A204.1 (cell line): ENCODE data around the gene HADH.
"Not testable (repeated sequence)": the region's sequence is repeated elsewhere in the genome, so short reads cannot be mapped to it uniquely, and the experiment has no call there.

Experiments used
- FAIRE-seq: peaks from 2 replicates; lab custom pipeline; 2012; peaks lifted over from hg19 to GRCh38; lab: Jason Lieb, UNC

HADH gene

DNA sequence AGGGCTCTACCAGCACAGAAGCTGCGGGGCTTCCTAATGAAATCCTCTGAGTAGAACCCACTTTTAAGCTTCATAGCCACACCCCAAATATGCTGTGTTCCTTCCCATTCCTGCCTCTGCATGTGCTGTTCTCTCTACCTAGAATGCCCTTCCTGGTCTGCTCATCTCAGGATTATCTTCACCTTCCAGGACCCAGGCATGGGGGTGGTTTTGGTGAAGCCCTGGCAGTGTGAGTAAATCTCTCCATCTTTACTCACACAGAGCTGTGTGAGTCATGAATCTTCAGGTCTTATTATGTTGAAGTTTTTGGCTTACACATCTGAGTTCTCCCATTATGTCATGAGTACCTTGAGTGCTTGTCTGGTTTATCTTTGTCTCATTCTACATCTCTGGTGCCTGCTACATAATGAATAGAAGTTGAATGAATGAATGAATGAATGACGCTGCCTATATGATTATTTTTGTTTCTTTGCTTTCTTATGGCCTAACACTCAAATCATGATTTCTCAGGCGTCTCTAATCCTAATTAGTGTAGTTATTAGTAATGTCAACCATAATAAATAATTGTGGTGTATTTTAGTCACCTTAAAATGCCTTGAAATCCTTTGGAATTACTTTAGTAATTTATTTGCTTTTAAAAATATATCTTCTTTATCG is 41.9 kb downstream of the HADH start:
- FAIRE-seq = no peak

DNA sequence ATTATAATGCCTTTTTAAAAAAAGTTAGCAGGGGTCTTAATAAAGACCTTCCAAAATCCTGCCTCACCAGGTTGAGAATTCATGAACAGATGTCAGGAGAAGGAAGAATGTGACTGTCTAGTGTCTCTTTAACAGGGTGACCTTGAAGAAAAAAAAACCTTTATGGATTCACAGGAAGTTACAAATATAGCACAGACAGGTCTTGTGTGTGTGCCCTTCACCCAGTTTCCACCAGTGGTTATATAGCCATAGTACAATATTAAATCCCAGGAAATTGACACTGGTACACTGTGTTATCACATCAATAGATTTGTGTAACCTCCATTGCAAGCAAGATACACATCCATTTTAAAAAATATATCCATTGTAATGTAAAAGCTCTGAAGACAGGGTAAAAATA is 43.7 kb downstream of the HADH start:
- FAIRE-seq = no peak

DNA sequence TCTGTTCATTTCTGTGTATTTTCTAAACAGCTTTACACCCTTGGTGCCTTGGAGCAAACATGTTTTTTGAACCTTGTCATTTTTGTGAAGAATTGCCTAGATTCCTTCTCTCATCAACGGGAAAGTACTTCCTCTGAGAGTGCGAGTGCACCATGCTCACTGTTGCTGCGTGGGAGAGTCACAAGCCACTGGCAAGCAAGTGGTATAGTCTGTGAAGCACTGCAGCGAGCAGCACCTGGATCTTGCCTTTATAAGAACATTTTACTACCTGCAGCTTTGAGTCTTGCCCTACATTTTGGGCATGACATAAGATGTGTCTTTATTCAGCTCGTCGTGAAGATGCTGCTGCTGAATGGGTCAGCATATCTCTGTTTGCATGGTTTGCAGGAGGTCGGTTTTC is 44.9 kb downstream of the HADH start:
- no peak for FAIRE-seq

DNA sequence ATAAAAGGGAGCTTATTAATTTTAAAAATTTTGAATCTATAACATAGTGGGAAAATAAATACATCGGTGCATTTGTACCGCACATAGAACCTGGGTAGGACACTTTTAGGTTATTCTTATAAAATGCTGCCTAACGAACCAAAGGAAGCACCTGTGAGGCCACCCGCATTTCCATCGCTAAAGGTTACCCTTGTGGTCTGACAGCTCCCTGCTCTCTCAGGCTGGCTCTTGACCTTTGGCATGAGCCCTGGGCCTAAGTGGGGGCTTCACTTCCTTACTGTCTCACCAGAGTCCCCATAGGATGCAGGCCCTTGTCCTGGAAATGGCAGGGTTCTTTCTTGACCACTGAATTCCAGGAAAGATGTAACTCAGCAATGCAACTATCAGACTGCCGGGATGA is 46.0 kb downstream of the HADH start:
- no peak for FAIRE-seq

DNA sequence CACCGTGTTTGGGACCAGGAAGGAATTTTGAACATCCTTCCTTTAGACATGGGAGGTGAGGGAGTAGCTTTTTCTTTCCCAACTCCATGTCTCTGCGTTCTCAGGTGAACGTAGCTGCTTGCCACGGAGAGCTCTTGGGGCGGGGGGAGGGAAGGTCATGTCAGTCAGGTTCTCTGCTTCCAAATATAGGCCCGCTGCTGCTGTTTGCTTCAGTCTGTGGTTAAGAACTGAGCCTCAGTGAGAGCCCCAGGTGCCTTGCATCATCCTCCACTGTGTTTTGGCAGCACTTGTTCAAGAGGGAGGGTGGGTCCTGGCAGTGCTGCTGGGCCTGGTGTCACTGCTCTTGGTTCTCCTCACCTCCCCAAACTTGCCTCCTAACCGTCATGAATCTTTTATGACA is 46.5 kb downstream of the HADH start:
- FAIRE-seq = no peak

DNA sequence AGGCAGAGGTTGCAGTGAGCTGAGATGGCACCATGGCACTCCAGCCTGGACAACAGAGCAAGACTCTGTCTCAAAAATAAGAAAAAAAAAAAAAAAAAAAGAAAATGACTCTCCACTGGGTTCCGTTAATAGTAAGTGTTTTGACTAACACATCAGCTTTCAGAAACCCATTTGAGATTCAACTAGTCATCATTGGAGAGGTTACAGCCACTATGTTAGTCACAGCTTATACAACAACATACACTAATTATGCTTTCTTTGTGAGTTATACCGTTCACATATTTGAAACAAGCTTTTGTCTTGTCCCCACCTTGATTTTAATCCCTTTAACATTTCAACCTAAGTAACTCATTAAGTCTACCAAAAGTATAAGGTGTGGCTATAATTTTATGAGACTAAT is 48.2 kb downstream of the HADH start:
- no peak for FAIRE-seq

DNA sequence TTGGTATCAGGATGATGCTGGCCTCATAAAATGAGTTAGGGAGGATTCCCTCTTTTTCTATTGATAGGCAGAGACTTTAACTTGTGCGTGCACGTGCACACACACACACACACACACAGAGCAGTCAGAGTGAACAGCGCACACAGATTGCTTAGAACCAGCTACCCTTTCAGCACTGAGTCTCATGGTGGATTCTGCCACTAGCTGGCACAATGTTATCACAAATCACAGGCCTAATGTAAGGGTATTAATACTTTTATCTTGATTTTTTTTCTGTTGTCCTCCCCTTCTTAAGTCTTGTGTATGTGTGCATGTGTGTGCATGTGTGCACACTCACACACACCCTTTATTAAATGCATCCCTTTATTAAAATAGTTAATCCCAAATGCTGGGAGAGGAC is 53.2 kb downstream of the HADH start:
- no peak for FAIRE-seq

DNA sequence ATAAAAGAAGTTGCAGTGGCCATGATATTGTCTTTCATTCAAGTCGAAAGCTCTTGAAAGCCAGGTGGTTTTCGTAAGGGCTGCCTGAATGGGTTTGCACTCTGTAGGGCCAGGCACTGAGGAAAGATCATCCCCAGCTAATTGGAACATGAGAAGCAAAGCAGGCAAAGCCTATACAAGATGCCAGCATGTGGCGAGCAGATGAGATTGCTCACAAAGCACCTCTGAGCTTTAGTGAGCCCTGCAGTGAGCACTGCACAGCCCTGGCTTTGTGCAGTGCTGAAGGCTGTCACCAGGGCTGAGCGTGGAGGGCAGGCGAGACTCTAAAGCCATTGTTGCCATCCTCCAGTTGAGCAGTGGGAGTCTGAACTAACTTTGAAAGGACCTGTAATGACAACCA is 53.8 kb downstream of the HADH start:
- FAIRE-seq = no peak

DNA sequence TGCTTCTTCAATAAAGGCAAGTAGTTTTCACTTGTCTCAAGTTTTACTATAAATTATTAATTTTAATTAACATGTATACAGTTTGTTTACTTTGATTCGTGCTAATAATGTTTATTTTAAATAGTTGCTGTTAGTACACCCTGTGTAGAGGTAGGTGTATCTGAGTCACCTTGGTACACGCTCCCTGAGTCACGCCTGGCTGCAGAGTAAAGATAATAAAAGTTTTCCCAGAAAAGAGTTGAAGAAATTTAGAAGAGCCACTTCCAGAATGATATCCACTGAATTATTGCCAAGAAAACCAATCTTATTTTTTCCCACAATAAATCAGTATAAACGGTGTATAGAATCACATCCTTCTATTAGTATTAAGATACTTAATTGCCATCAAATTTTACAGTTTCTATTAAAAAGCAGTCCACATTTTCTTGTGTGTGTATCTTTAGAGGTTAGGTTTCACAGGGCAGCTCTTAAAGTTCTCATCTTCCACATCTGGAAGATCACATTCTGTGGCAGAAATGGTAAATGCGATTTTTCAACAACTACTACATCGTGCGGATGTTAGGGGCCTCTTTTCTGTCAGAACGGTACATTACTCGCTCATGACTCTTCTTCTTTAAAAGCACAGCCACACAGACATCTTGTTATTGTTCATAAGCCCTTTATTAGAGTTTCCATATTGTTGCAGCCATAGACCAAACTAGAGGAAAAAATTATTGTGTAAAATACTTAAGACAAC is 55.4 kb downstream of the HADH start:
- no peak for FAIRE-seq

DNA sequence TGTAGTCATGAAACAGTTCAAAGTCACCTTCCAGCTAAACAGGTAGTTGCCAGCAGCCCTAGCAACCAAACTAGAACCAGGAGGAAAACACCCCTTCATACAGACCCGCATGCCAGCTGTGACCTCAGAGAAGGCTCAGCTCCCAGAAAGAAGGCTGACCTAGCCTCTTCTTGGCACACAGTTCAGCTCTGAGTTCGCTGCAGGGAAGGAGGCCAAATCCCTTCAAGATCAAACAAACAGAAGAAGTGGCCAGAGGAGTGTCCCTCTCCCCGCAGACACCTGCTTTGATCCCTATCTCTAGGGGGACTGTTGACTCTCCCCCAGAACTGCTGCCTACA is 56.0 kb downstream of the HADH start:
- FAIRE-seq = no peak

DNA sequence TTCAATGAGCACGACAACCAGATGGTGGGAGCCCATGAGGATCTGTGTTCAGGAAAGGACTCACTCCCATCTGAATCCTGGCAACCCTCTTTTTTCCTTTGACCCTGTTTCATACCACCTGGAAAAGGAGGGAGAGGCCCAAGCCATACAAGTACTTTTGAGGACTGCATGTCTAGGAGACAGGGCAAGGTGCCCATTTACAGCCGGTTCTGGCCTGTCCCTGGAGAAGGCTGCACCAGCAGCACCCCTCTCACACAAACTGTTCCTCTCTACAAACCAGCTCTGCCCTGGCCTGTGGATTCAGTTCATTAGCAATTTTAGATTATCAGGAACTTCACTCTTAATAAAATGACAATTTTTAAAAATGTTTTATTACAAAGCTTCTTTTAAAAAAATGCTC is 57.5 kb downstream of the HADH start:
- no peak for FAIRE-seq

DNA sequence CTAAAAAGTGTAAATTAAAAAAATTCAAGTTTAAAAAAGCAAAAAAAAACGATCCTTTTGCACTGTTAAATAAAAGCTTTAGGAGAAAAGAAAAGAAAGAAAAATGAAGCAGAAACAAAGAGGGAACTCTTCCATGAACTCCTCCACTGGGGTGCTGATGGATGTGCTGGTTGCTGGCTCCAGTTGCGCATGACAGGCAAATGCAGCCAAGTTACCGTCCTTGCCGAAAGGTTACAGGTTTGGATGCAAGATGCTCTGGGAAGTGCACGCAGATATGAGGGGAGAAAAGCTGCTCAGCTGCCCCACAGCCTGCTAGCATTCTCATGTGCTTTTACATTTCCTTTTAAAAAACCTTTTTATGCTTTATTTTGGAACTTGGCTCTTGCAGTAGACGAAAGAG is 58.5 kb downstream of the HADH start:
- no peak for FAIRE-seq

DNA sequence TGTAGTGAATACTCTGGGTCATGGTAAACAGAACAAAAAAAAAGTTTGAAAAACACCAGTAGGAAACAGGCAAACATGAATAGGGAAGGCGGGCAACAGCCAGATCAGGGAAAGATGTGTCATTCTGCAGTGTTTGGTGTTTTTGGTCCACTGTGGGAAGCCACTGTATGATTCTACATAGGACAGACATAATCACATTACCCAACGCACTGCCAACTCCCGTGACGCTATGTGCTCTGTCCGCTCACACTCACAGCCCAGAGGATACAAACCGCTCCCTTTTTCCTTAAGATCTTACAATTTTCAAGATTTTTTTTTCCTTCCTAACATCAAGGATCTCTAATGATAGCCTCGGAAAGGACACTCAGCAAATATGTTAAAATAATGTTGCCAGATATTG is 59.3 kb downstream of the HADH start:
- no peak for FAIRE-seq

DNA sequence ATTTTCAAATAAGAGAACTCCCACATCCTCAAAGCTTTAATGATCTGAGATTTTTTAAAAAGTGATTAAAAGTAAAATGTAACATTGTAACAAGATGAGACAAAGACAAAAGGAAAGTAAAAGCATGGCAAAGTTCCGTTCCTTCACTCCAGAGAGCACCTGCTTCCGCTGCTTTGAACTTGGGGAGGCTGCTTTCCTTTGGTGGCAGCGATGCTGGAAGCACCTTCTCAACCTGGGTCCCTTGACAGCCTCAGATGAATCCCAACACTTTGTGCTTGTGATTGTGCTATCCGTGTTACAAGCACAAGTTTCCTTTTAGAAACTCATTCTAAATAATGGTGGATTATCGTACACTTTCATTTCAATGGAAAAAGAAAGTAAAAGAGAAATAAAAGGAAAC is 59.7 kb downstream of the HADH start:
- no peak for FAIRE-seq

DNA sequence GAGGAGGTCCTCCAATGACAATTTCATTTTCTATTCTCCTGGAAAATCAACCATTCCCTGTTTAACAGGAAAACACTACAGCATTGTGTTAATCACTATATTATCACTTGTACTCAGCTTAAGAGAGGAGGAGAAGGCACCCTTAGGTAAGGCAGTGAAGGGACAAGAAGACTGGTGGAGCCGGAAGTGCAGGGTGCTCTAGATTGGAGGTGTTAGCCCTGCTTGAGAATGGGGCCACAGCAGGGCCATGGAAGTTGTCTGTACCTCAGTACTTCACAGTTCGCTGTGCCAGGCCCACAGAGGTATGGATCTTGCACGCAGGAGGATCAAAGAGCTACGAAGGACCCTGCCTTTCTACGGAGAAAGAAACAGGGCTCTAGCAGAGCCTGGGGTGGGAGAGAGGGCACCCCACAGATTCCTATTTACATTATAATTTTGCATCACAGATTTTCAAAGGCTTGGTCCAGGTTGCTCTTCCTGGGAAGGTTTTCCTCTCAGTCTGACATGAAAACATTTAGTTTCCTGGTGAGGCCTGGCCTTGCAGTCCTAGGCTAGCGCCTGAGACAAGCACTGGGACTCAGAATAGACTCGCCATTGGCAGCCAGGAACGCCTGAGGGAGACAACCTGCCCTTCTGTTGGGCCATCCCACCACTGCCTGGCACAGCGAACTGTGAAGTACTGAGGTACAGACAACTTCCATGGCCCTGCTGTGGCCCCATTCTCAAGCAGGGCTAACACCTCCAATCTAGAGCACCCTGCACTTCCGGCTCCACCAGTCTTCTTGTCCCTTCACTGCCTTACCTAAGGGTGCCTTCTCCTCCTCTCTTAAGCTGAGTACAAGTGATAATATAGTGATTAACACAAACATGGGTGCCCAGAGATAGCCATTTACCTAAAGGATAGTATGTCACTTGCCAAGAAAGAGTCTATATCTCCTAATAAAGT is 60.8 kb downstream of the HADH start:
- FAIRE-seq = not testable (repeated sequence)

DNA sequence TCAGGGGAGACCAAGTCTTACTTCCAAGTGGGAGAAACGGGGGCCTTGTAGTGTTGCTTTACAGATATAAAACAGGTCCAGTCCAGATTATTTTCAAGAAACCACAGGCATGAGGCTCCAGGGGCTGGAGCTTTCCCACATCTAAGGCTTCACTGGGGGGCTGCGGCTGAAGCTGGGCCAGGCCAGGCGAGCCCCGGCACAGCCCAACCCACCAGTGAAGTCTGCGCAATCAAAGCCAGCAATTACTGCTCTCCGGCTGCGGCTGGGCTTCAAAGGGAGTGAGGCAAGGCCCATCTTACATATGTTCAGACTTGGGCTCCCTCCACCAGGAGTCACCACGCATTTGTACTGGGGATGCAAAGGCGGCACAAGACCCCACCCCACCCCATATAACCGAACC is 61.7 kb downstream of the HADH start:
- no peak for FAIRE-seq

DNA sequence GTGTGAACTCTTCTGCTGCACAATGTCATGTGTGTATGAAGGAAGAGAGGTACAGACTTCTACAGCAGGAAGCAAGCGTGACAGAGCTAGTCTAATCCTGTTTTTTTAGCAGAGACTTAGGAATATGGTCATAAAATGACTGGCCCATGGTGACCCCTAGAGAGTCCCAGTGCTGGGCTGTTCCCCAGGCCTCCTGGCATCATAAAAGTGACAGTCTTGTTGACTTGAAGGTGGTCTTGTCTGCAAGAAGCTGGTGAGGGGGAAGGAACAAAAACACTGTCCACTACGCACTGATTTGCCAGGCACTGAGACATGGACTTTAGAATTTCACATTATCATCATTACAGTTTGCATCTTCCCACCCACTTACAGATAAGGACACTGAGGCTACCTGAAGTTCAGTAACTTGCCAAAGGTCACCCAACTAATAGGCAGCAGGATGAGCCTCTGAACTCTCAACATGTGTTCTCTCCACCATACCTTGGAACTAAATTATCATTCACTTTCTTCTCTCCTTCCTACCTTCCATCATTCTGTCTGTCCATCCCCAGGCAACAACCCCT is 63.0 kb downstream of the HADH start:
- FAIRE-seq = no peak

DNA sequence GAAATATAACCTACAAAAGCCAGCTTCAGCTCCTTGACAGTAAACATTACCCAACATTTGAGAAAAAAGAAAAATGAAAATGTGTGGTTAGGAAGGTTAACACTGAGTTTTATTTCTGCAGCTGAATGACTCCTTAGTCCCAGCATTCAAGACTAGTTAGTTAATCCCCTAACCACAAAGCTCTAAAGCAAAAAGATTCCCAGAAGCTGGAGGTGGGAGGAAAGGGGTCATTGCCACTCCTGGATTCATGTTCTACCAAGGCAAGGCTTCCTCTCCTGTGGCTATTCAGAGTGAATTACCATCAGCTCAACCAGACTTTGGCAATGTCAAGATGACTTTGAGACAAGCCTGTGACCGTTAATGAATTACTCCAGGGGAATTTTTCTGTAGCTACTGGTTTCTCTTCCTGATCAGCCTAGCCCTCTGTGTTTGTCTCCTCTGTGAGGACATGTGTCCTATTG is 63.6 kb downstream of the HADH start:
- no peak for FAIRE-seq

DNA sequence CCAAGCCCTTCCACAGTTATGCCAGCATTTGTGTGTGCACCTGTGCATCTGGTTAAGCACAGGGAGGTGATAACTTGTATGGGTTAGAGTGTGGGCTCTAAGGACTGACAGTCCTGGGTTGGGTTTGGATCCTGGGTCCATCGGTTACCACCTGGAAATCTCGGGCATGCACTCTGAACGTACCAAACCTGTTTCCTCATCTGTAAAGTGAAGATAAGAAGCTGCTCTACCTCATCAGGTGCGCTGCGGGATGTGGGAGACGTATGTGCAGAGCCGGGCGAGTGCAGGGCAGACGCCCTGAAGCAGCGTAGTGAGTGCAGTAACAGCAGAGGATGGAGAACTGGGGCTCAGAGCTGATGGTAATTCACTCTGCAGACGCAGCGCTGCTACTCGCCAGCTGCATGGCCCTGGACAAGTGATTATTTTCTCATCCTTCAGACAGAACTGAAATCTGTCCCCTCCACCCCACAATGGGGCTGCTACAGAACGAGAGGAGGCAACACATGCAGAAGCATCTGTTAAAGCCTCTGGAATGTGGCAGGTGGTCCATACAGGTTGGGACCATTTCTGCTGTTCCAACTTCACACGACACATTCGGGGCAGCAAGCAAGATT is 64.4 kb downstream of the HADH start:
- FAIRE-seq = no peak

DNA sequence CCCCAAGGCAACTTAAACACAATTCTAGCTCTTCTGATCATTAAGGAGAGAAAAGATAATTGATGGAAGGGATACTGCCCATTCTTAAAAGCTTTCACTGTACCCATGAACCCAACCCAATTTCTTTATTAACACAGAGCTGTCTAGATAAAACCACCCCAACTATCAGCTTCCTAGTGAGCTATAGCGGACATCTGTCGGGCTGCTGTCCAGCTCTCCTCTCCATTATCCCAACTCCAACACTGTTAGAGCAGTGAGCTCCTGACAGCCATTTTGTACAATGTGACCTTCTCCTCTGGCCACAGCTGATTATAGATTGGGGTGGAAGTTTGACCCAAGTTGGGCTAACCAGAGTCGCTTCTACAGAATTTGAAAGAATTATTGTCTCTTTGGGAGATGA is 66.1 kb downstream of the HADH start:
- FAIRE-seq = no peak

DNA sequence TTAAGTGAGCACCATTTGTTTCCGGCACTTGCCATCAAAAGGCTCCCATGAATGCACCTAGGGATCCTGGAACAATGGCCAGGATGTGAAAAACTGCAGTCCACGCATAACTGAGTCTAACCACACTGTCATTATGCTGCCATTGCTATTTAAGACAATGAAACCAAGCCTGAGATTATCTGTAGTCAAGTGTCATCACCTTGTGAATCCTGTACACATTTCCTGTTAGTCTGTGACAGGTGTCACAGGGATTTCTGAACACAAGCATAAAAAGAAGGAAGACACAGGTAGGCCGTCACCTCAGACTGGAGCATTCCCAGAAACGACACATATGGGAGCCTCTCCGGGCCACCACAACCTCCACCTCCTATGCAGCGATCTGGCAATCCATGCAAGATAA is 66.7 kb downstream of the HADH start:
- no peak for FAIRE-seq

DNA sequence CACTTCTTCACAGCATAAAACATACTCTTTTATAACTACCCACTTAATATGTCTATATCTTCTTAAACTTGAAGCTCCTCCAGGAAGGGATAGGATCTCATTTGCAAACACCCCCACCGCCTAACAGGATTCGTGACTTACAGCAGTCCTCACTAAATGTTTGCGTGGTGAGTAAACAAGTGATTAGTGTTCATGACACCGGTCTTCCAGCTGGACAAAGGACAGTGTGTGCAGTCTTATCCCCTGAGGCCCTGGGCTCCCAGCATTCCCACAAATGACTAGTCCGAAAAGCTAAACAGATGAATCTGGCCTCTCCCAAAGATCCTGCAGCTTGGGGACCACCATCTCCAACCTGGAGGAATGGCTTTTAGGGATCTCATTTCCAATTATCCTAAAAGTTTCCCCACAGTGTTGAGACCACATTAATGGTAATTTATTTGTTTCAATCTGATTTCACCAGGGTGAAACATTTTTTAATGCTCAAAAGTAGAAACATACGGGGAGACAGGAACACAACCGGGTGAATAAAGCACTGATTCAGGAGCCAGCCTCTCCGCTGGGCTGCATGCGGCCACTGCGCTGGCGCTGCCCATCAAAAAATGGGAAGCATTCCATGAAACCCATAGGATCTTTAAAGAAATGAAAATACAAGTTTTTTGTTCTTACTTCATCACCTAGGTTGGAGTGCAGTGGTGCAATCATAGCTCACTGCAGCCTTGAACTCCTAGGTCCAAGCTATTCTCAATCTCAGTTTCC is 69.2 kb downstream of the HADH start:
- no peak for FAIRE-seq
